Gastrocnemius medialis (tissue), 4 donors: ENCODE results near the gene DUS4L.

ENCODE experiments used
- POLR2A ChIP-seq, 2 donors: fragments of 450-650 bp; IDR thresholded peaks; one replicate each; pipeline ENCODE4 v1.6.1; 2017; ENCODE audit warnings: antibody characterized with exemption in 2 of 2, mild to moderate bottlenecking in 2 of 2, moderate library complexity in 2 of 2
- TF ChIP-seq, protein P1 (sequence below), 5 experiments: fragments of 450-650 bp in 3 of 5; fragments of 200-600 bp in 2 of 5; sonication (generic) in 2 of 5; IDR thresholded peaks in 4 of 5; conservative IDR thresholded peaks in 1 of 5; 1 replicate in 4 of 5; 2 replicates in 1 of 5; pipeline ENCODE4 v1.5.1; 2016 to 2019; ENCODE audit warnings: antibody characterized with exemption in 5 of 5, mild to moderate bottlenecking in 3 of 5, moderate library complexity in 3 of 5

DNA sequence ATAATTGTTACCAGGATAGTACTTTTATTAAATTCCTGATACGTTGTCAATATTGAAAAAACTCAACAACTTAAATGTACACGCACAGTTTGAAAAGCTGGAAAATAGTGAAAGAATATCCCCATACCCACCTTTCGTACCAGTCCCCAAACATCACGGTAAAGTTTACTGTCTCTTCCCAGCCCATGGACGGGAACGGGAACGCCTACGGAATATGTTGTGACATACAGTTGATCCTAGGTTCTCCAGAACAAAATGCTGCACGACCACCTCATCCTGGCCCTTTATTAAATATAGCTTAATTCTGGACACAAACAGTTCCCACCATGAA is 15.7 kb downstream of the DUS4L start:
- TF ChIP-seq, protein P1, sequence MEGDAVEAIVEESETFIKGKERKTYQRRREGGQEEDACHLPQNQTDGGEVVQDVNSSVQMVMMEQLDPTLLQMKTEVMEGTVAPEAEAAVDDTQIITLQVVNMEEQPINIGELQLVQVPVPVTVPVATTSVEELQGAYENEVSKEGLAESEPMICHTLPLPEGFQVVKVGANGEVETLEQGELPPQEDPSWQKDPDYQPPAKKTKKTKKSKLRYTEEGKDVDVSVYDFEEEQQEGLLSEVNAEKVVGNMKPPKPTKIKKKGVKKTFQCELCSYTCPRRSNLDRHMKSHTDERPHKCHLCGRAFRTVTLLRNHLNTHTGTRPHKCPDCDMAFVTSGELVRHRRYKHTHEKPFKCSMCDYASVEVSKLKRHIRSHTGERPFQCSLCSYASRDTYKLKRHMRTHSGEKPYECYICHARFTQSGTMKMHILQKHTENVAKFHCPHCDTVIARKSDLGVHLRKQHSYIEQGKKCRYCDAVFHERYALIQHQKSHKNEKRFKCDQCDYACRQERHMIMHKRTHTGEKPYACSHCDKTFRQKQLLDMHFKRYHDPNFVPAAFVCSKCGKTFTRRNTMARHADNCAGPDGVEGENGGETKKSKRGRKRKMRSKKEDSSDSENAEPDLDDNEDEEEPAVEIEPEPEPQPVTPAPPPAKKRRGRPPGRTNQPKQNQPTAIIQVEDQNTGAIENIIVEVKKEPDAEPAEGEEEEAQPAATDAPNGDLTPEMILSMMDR (IDR thresholded peaks at IDR 0.05 in 4 of 5, conservative IDR thresholded peaks at IDR 0.05 in 1 of 5), result no peak
- no peak for TF ChIP-seq POLR2A (IDR thresholded peaks at IDR 0.05)
